Activated CD4-positive, alpha-beta memory T cell treated with anti-CD3 and anti-CD28 coated beads for 36 hours (primary cell): ENCODE data around the gene CAMTA1. TPM values are rescaled to one million over a fixed set of nuclear protein-coding genes. Genes with fewer than 3 reads are reported as not detected.
A peak's percentile ranks its signal among the peaks of the same experiment; 100 is the strongest.

Experiments
- CTCF ChIA-PET: fragments of 350-600 bp; sonication (Branson Sonifier 250); formaldehyde crosslinking; loops from one replicate; lab custom pipeline; 2021; ENCODE audit warnings: antibody characterized with exemption, inconsistent platforms; lab: Charles Lee
- POLR2A ChIA-PET: fragments of 350-600 bp; sonication (Branson Sonifier 250); formaldehyde crosslinking; loops from one replicate; lab custom pipeline; 2021; ENCODE audit warnings: antibody characterized with exemption; lab: Charles Lee
- DNase-seq: peaks from one replicate; pipeline ENCODE4 v3.0.0-alpha.2; 2020
- H3K27ac Mint-ChIP-seq: one replicate; pipeline ENCODE4 v1.8.0; 2021; ENCODE audit warnings: mixed read lengths
- H3K27me3 Mint-ChIP-seq: one replicate; pipeline ENCODE4 v1.8.0; 2021; ENCODE audit warnings: mixed read lengths
- H3K36me3 Mint-ChIP-seq: one replicate; pipeline ENCODE4 v1.8.0; 2021; ENCODE audit warnings: mixed read lengths
- H3K4me1 Mint-ChIP-seq: one replicate; pipeline ENCODE4 v1.8.0; 2021; ENCODE audit warnings: low read depth, mixed read lengths
- H3K4me3 Mint-ChIP-seq: one replicate; pipeline ENCODE4 v1.8.0; 2021; ENCODE audit warnings: mild to moderate bottlenecking, mixed read lengths
- H3K9me3 Mint-ChIP-seq: one replicate; pipeline ENCODE4 v1.8.0; 2021; ENCODE audit warnings: mixed read lengths
- intact Hi-C: fragments of 100-400 bp; cut with micrococcal nuclease; formaldehyde crosslinking; loops from one replicate; pipeline ENCODE4 v1.15.1; 2023
- total RNA-seq, 2 experiments: library from RNA; stranded (reverse); gene quantifications; one replicate each; pipeline ENCODE4 v1.2.3, GENCODE V29; 2021

The CAMTA1 gene
- total RNA-seq, 2 experiments from 2014 or later, result 64.7 to 68.9 TPM

DNA sequence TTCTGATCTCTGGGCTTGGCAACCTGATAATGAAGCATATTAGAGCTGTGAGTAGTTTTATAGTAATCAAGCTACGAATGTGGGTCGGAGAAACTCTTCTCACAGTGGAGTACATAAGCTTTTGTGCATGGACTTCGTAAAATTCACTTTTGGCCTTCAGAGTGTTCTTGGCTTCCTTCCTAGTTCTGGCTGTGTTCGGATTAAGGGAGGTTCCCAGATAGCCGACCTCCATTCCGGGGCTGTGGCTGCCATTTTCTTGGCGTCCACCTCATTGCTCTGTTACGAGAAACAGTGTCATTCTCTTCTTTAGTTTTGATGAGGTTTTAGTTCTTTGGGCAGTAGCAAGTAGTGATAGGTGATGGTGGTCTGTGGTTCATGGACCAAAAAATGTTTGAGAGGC lies 26.3 kb downstream of the CAMTA1 start:
- no peak for DNase-seq
- peaks cover 13% of the 10 kb centered on the region for H3K4me1 Mint-ChIP-seq
- no peak overlapping the region for H3K4me3 Mint-ChIP-seq
- no peaks in the 10 kb centered on the region for H3K9me3 Mint-ChIP-seq
- no peaks in the 10 kb centered on the region for H3K27me3 Mint-ChIP-seq
- ChIA-PET CTCF (interaction anchor here (1.1 kb wide), 1 partner anchor 15 kb away, joined by 3 read pairs; no protein-coding TSS in a partner anchor), POLR2A (no interaction called here)
- no peaks in the 10 kb centered on the region for H3K36me3 Mint-ChIP-seq
- H3K27ac Mint-ChIP-seq, result no peak overlapping the region
- intact Hi-C loops, result no loop called here

- Mint-ChIP-seq H3K27ac (no peak overlapping the region), H3K4me1 (peaks cover 22% of the 10 kb centered on the region), H3K4me3 (no peak overlapping the region), H3K27me3 (no peaks in the 10 kb centered on the region), H3K36me3 (no peaks in the 10 kb centered on the region), H3K9me3 (no peaks in the 10 kb centered on the region)
- ChIA-PET POLR2A (no interaction called here), CTCF (no interaction called here)
- no peak for DNase-seq
- intact Hi-C loops, result no loop called here
Observed at GRCh38 chr1:6813165-6813564, 27.9 kb downstream of the CAMTA1 start.

DNA sequence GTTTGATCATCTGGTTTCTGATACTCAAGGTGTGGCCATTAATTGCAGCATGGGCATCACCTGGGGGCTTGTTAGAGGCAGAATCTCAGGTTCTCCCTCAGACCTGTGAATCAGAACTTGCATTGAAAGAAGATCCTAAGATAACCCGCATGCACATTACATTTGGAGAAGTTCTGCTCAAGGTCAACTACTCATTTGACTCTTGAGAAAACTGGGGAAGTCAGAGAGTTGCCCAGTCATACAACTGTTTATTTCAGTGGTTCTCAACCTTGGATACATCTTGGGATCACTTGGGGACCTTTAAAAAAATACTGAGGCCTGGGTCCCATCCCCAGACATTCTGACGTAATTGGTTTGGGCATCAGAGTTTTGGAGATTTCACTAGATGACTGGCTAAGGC lies 30.5 kb downstream of the CAMTA1 start:
- Mint-ChIP-seq H3K9me3 (no peaks in the 10 kb centered on the region), H3K4me3 (no peak overlapping the region), H3K27ac (no peak overlapping the region), H3K36me3 (no peaks in the 10 kb centered on the region), H3K27me3 (no peaks in the 10 kb centered on the region), H3K4me1 (peaks cover 38% of the 10 kb centered on the region)
- DNase-seq, result no peak
- POLR2A ChIA-PET, result no interaction called here
- CTCF ChIA-PET, result no interaction called here
- intact Hi-C loops, result no loop called here

DNA sequence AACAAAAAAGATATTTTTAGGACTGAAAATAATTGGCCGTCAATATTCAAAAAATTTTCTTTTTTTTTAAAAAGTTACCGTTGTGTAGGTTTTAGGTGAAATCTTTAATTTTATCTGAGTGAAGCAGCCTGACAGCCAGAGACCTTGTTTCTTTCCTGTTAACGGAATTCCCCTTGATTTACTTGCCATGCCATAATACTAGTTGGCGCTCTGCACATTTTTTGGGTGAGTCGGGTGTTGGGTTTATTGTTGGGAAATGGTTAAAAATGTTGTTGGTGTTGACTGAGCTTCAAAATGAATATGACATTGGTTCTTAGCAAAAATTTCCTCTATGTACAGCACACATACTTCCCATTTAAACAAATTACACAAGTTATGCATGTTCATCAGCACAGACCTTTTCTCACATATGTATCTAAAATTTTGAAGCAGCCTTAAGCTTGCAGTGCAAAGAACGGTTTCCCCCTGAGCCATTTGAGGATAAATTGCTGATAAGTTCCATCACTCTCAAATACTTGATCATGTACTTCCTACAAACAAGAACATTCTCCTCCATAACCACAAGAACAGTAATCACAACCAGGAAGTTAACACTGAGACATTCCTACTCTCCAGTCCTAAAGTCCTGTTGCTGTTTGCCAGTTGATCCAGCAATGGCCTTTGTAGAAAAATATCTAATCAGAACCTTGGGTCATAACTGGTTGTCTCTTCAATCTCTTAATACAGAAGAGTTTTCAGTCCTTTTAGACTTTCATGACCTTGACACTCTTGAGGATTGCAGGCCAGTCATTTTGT lies 34.2 kb downstream of the CAMTA1 start:
- no peaks in the 10 kb centered on the region for H3K36me3 Mint-ChIP-seq
- ChIA-PET POLR2A (no interaction called here), CTCF (interaction anchor here (0.9 kb wide), 1 partner anchor 96 kb away, joined by 3 read pairs; no protein-coding TSS in a partner anchor)
- H3K4me3 Mint-ChIP-seq, result no peak overlapping the region
- H3K4me1 Mint-ChIP-seq, result peaks cover 49% of the 10 kb centered on the region
- intact Hi-C loops, result no loop called here
- H3K27me3 Mint-ChIP-seq, result no peaks in the 10 kb centered on the region
- peak overlapping the region; percentile 24 for H3K27ac Mint-ChIP-seq
- no peak for DNase-seq
- H3K9me3 Mint-ChIP-seq, result no peaks in the 10 kb centered on the region

- intact Hi-C loops, result no loop called here
- POLR2A ChIA-PET, result no interaction called here
Observed at GRCh38 chr1:6820899-6821298, 35.6 kb downstream of the CAMTA1 start.

DNA sequence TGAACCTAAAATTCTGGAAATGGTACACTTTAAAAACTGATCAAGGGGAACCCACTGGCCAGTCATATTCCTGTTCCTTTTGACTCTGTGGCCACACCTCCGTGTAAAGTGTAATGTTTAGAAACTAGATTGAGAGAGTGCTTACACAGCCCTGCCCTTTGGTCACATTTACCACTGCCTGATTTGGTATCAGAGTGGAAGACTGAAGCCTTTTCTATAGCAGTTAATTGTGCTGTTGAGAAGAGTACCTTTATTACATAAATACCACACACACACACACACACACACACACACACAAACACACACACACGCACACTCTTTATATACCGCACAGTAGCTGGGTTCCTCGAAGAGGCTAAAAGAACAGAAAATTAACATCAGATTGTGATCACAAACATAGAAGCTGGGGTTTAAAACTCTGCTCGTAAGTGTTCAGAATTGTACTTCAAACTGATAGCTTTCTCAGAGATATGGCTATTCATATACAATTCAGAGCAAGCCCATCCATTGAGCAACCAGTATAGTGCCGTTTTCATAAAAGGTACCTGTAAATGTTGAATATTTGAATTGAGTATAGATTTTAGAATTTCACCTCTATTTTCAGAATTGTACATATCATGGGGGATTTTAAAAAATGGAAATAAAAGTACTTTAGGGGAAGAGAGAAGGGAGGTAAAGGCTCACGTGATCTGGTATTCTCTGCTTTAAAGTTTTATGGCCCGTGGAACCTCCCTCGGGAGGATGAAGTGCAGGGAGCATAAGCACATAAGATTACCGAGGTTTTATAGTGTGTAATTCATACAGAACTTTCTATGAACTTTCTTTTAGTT lies 37.5 kb downstream of the CAMTA1 start:
- ChIA-PET POLR2A (no interaction called here), CTCF (no interaction called here)
- H3K27me3 Mint-ChIP-seq, result no peaks in the 10 kb centered on the region
- intact Hi-C loops, result no loop called here
- H3K4me1 Mint-ChIP-seq, result peaks cover 35% of the 10 kb centered on the region
- no peak overlapping the region for H3K27ac Mint-ChIP-seq
- DNase-seq, result no peak
- H3K4me3 Mint-ChIP-seq, result no peak overlapping the region
- peaks cover 10% of the 10 kb centered on the region for H3K36me3 Mint-ChIP-seq
- no peaks in the 10 kb centered on the region for H3K9me3 Mint-ChIP-seq

More at GRCh38 chr1:6820899-6821298, 35.6 kb downstream of the CAMTA1 start:
- Mint-ChIP-seq H3K27me3 (no peaks in the 10 kb centered on the region), H3K4me1 (peaks cover 43% of the 10 kb centered on the region), H3K27ac (no peak overlapping the region), H3K36me3 (peaks cover under 1% of the 10 kb centered on the region), H3K4me3 (no peak overlapping the region), H3K9me3 (no peaks in the 10 kb centered on the region)
- CTCF ChIA-PET, result no interaction called here
- no peak for DNase-seq

GRCh38 chr1:6823793-6824192 lies 38.5 kb downstream of the CAMTA1 start:
- Mint-ChIP-seq H3K27ac (no peak overlapping the region), H3K9me3 (no peaks in the 10 kb centered on the region), H3K4me3 (no peak overlapping the region), H3K36me3 (peaks cover 10% of the 10 kb centered on the region), H3K4me1 (peaks cover 33% of the 10 kb centered on the region), H3K27me3 (no peaks in the 10 kb centered on the region)
- ChIA-PET POLR2A (no interaction called here), CTCF (interaction anchor here (1.2 kb wide), 1 partner anchor 65 kb away, joined by 3 read pairs; no protein-coding TSS in a partner anchor)
- no peak for DNase-seq
- intact Hi-C loops, result no loop called here

DNA sequence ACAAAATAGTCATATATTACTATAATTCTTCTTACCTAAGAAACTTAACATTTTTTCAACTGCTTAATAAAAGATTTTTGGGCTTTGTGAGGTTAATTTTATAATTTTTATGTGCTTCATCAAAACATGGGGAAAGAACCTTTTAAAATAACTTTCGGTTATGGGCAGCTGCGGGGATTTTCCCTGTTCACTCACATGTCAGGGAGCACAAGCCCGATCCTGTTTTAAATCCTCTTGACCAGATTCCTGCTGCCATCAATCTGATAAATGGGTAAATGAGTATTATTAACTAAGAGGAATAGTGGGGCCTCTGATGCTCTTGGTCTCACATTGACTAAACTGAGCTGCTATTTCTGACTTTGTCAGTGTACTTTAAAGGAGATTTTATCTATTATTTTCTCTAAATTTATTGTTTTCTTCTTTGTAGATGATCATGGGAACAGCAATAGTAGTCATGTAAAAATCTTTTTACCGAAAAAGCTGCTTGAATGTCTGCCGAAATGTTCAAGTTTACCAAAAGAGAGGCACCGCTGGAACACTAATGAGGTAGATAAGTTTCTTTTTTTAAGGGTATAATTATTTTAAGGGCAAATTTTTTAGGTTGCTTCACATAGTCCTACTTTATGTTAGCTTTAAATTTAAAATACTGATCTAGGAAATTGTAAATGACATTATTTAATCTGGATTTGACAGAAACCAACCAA lies 39.6 kb downstream of the CAMTA1 start:
- intact Hi-C loops, result no loop called here
- H3K27me3 Mint-ChIP-seq, result no peaks in the 10 kb centered on the region
- no peaks in the 10 kb centered on the region for H3K9me3 Mint-ChIP-seq
- H3K4me1 Mint-ChIP-seq, result peaks cover 26% of the 10 kb centered on the region
- no peak overlapping the region for H3K4me3 Mint-ChIP-seq
- POLR2A ChIA-PET, result no interaction called here
- H3K27ac Mint-ChIP-seq, result no peak overlapping the region
- no peak for DNase-seq
- H3K36me3 Mint-ChIP-seq, result peaks cover 15% of the 10 kb centered on the region
- CTCF ChIA-PET, result interaction anchor here (1.2 kb wide), 1 partner anchor 64 kb away, joined by 3 read pairs; no protein-coding TSS in a partner anchor

- POLR2A ChIA-PET, result no interaction called here
Observed at GRCh38 chr1:6825828-6826227, 40.6 kb downstream of the CAMTA1 start.

DNA sequence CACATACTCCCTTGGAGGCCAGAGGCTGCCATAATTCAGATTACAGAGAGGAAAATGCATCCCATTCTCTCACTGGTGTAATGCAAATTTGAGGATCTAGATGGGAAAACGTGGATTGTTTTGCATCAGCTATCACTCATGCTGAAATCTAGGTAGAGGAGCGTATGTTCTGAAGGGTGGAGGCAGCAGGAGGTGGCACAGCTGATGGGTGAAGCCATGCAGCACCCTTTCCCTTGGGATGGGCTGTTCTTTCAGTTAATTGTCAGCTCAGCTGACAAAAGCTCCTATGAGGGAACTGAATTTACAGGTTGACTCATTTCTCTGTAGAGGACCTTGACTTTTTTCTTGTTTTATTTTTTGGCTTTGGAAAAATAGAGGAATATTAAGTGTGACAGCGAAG lies 41.8 kb downstream of the CAMTA1 start:
- Mint-ChIP-seq H3K27ac (no peak overlapping the region), H3K4me3 (no peak overlapping the region), H3K36me3 (peaks cover 15% of the 10 kb centered on the region), H3K27me3 (no peaks in the 10 kb centered on the region), H3K4me1 (peaks cover 13% of the 10 kb centered on the region), H3K9me3 (no peaks in the 10 kb centered on the region)
- no peak for DNase-seq
- ChIA-PET POLR2A (no interaction called here), CTCF (no interaction called here)
- intact Hi-C loops, result no loop called here

More at GRCh38 chr1:6825828-6826227, 40.6 kb downstream of the CAMTA1 start:
- no peaks in the 10 kb centered on the region for H3K27me3 Mint-ChIP-seq
- intact Hi-C loops, result no loop called here
- H3K27ac Mint-ChIP-seq, result no peak overlapping the region
- peaks cover 15% of the 10 kb centered on the region for H3K36me3 Mint-ChIP-seq
- no peak for DNase-seq
- CTCF ChIA-PET, result no interaction called here
- no peaks in the 10 kb centered on the region for H3K9me3 Mint-ChIP-seq
- H3K4me1 Mint-ChIP-seq, result peaks cover 16% of the 10 kb centered on the region
- no peak overlapping the region for H3K4me3 Mint-ChIP-seq

DNA sequence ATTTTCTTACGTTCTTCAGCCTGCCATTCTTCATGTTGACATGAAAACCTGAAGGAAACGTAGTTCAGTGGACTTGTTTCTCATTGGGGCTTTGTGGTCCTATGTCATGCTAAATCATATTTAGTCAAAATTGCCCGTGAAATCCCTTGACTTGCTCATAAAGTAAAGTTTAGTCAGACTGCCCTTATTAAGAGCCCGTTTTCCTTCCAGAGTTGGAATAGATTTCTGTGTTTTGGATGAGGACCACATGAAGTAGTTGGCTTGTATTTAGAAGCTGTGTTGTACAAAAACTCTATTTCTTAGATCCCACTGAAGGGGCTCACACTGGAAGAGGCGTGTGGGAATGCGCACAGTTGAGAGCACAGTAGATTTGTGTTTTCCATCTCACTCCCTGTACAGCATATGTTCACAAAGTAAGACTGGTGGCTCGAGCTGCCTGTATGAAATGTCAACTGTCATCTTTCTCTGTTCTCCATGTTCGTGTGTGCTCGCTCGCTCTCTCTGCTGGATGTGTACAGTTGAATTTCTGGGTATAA lies 42.4 kb downstream of the CAMTA1 start:
- peaks cover 15% of the 10 kb centered on the region for H3K36me3 Mint-ChIP-seq
- DNase-seq, result no peak
- intact Hi-C loops, result no loop called here
- no peaks in the 10 kb centered on the region for H3K9me3 Mint-ChIP-seq
- no peaks in the 10 kb centered on the region for H3K27me3 Mint-ChIP-seq
- H3K27ac Mint-ChIP-seq, result no peak overlapping the region
- ChIA-PET POLR2A (no interaction called here), CTCF (no interaction called here)
- H3K4me3 Mint-ChIP-seq, result no peak overlapping the region
- H3K4me1 Mint-ChIP-seq, result peaks cover 12% of the 10 kb centered on the region

- Mint-ChIP-seq H3K27me3 (no peaks in the 10 kb centered on the region), H3K9me3 (no peaks in the 10 kb centered on the region), H3K4me3 (no peak overlapping the region), H3K27ac (no peak overlapping the region), H3K36me3 (peaks cover 11% of the 10 kb centered on the region), H3K4me1 (peaks cover 6% of the 10 kb centered on the region)
- no peak for DNase-seq
- intact Hi-C loops, result no loop called here
- CTCF ChIA-PET, result no interaction called here
- POLR2A ChIA-PET, result no interaction called here
Observed at GRCh38 chr1:6831366-6831765, 46.1 kb downstream of the CAMTA1 start.
